MCF 10A (cell line): Measurements from ENCODE around the gene DEPDC1. TPM values are rescaled to one million over a fixed set of nuclear protein-coding genes. Genes with fewer than 3 reads are reported as not detected.
A peak's percentile ranks its signal among the peaks of the same experiment; 100 is the strongest.

ENCODE experiments used
- BruUV-seq: library from RNA; stranded (reverse); fragments of 400-500 nt; replicated peaks from 2 replicates; lab custom pipeline; 2021; lab: Mats Ljungman, UMichigan
- CTCF ChIA-PET: fragments of 300-600 bp; sonication (Branson Sonifier 250); formaldehyde crosslinking; extraction: SDS; loops from one replicate; lab custom pipeline; 2021; ENCODE audit warnings: antibody characterized with exemption, inconsistent platforms; lab: Yijun Ruan, JAX
- POLR2A ChIA-PET: fragments of 300-600, 350-650 bp; sonication (Branson Sonifier 250); formaldehyde crosslinking; extraction: SDS; loops from one replicate; lab custom pipeline; 2020; ENCODE audit warnings: antibody characterized with exemption, inconsistent platforms; lab: Yijun Ruan, JAX
- DNase-seq: peaks from one replicate; pipeline ENCODE4 v3.0.0-alpha.2; 2018; ENCODE audit not compliant: unreplicated experiment
- H3K27ac Mint-ChIP-seq: one replicate; pipeline ENCODE4 v1.8.0; 2022; ENCODE audit warnings: mild to moderate bottlenecking, low read depth, mixed read lengths; ENCODE audit not compliant: unreplicated experiment
- H3K27me3 Mint-ChIP-seq: one replicate; pipeline ENCODE4 v1.8.0; 2022; ENCODE audit warnings: mixed read lengths; ENCODE audit not compliant: insufficient read depth, unreplicated experiment
- H3K36me3 Mint-ChIP-seq: one replicate; pipeline ENCODE4 v1.8.0; 2022; ENCODE audit warnings: mild to moderate bottlenecking, moderate library complexity, mixed read lengths; ENCODE audit not compliant: insufficient read depth, unreplicated experiment
- H3K4me1 Mint-ChIP-seq: one replicate; pipeline ENCODE4 v1.8.0; 2022; ENCODE audit warnings: mixed read lengths; ENCODE audit not compliant: insufficient read depth, unreplicated experiment
- H3K4me3 Mint-ChIP-seq: one replicate; pipeline ENCODE4 v1.8.0; 2022; ENCODE audit warnings: mild to moderate bottlenecking, moderate library complexity, mixed read lengths; ENCODE audit not compliant: unreplicated experiment
- H3K9me3 Mint-ChIP-seq: one replicate; pipeline ENCODE4 v1.8.0; 2022; ENCODE audit warnings: mixed read lengths; ENCODE audit not compliant: unreplicated experiment
- CTCF ChIP-seq: fragments of 200-600 bp; IDR thresholded peaks from one replicate; pipeline ENCODE4 v1.8.0; 2022; ENCODE audit warnings: antibody characterized with exemption, mild to moderate bottlenecking; ENCODE audit not compliant: unreplicated experiment
- intact Hi-C: fragments of 100-400 bp; cut with micrococcal nuclease; formaldehyde crosslinking; loops from 2 replicates; pipeline ENCODE4 v1.14.1; 2022
- total RNA-seq: library from RNA; stranded (reverse); gene quantifications from 2 replicates; pipeline ENCODE4 v1.2.3, GENCODE V29; 2022

DEPDC1 gene
- total RNA-seq, 1 experiment from 2014 or later = 26.8 TPM

- Mint-ChIP-seq H3K4me1 (peaks cover 21% of the 10 kb centered on the region), H3K27me3 (no peaks in the 10 kb centered on the region), H3K9me3 (no peaks in the 10 kb centered on the region), H3K36me3 (peaks cover 13% of the 10 kb centered on the region), H3K4me3 (no peak overlapping the region), H3K27ac (peak overlapping the region; percentile 19)
- ChIA-PET CTCF (interaction anchor here (0.8 to 1.2 kb wide), 2 partner anchors 370 to 444 kb away, joined by 3 to 4 read pairs; no protein-coding TSS in a partner anchor), POLR2A (no interaction called here)
- no peak for TF ChIP-seq CTCF
- DNase-seq = no peak
- intact Hi-C loops = no loop called here
- BruUV-seq = no TSS peak
These were observed 6.7 kb downstream of the DEPDC1 start for GRCh38 chr1:68490046-68490651.

GRCh38 chr1:68485431-68486022 lies 11.4 kb downstream of the DEPDC1 start:
- DNase-seq = no peak
- H3K9me3 Mint-ChIP-seq = no peaks in the 10 kb centered on the region
- TF ChIP-seq CTCF = no peak
- H3K27me3 Mint-ChIP-seq = no peaks in the 10 kb centered on the region
- ChIA-PET CTCF (interaction anchor here (0.6 to 1.6 kb wide), 3 partner anchors 10 to 91 kb away, joined by 4 to 10 read pairs (median 4); no protein-coding TSS in a partner anchor), POLR2A (interaction anchor here (0.6 to 1.8 kb wide), 3 partner anchors 9 to 12 kb away, joined by 4 to 9 read pairs (median 6); partner anchors contain the start of gene DEPDC1)
- H3K27ac Mint-ChIP-seq = no peak overlapping the region
- H3K4me1 Mint-ChIP-seq = peaks cover 10% of the 10 kb centered on the region
- H3K4me3 Mint-ChIP-seq = no peak overlapping the region
- intact Hi-C loops = no loop called here
- no TSS peak for BruUV-seq
- H3K36me3 Mint-ChIP-seq = peaks cover 31% of the 10 kb centered on the region

DNA sequence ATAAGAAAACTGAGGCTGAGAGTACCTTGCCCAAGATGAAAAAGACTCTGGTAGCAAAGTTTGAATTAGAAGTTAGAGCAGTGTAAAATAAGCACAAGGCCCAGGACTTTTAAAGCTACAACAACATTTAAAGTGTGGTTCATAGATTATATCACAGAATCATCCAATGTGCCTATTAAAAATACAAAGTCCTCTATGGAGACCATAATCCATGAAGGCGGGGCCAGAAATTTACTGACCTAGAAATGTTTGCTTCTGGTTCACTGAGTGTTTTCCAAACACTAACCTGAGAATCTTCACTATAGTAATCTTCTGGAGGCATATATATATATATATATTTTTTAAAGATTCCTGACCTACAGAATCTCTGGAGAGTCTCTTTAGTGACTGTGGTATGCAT lies 12.3 kb downstream of the DEPDC1 start:
- H3K27me3 Mint-ChIP-seq = no peaks in the 10 kb centered on the region
- H3K27ac Mint-ChIP-seq = no peak overlapping the region
- no peak for TF ChIP-seq CTCF
- peaks cover 25% of the 10 kb centered on the region for H3K36me3 Mint-ChIP-seq
- H3K9me3 Mint-ChIP-seq = no peaks in the 10 kb centered on the region
- ChIA-PET POLR2A (interaction anchor here (0.6 to 1.8 kb wide), 3 partner anchors 10 to 23 kb away, joined by 3 to 9 read pairs (median 6); no protein-coding TSS in a partner anchor), CTCF (interaction anchor here (0.6 to 1.6 kb wide), 7 partner anchors 11 to 1253 kb away, joined by 3 to 10 read pairs (median 4); no protein-coding TSS in a partner anchor)
- no peak overlapping the region for H3K4me3 Mint-ChIP-seq
- DNase-seq = no peak
- intact Hi-C loops = no loop called here
- H3K4me1 Mint-ChIP-seq = peaks cover 5% of the 10 kb centered on the region
- BruUV-seq = no TSS peak

DNA sequence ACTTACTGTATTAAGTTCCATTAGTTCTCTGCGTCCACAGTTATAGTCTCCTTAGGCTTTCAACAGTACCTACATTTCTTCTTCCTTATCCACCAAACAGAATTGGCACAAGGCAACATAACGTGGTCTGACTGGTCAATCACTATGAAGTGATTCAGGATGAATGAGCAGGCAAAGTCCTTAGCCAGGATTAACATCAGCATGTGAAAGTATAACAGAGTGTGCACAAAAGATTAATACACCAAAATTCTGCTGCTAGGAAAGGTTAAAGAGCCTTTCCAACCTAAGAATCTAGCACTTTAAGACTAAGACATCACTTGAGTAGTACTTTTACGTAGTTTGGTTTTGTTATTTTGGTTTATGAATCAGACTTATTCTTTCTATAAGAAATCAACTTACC lies 15.8 kb downstream of the DEPDC1 start:
- H3K27ac Mint-ChIP-seq = no peak overlapping the region
- no peaks in the 10 kb centered on the region for H3K27me3 Mint-ChIP-seq
- CTCF ChIA-PET = interaction anchor here (0.6 kb wide), 1 partner anchor 644 kb away, joined by 3 read pairs; no protein-coding TSS in a partner anchor
- no peaks in the 10 kb centered on the region for H3K9me3 Mint-ChIP-seq
- BruUV-seq = no TSS peak
- POLR2A ChIA-PET = interaction anchor here (1.2 kb wide), 1 partner anchor 9 kb away, joined by 3 read pairs; no protein-coding TSS in a partner anchor
- no peak overlapping the region for H3K4me3 Mint-ChIP-seq
- intact Hi-C loops = no loop called here
- no peak for TF ChIP-seq CTCF
- DNase-seq = no peak
- peaks cover 40% of the 10 kb centered on the region for H3K36me3 Mint-ChIP-seq
- H3K4me1 Mint-ChIP-seq = peaks cover 1% of the 10 kb centered on the region
